Mesendoderm (in vitro differentiated cells): Measurements from ENCODE around the gene ACR.
"Not testable (repeated sequence)": the region's sequence is repeated elsewhere in the genome, so short reads cannot be mapped to it uniquely, and the experiment has no call there.

Experiments
- DNase-seq: peaks from one replicate; pipeline ENCODE4 v3.0.0; 2013
- H2AK5ac ChIP-seq: 2 replicates; pipeline ENCODE4 v1.6.1; 2013; ENCODE audit warnings: low read length, inconsistent platforms
- H2BK120ac ChIP-seq: 2 replicates; pipeline ENCODE4 v1.6.1; 2013; ENCODE audit warnings: low read depth, mild to moderate bottlenecking, low read length, moderate library complexity, mixed read lengths
- H2BK15ac ChIP-seq: replicated peaks from 2 replicates; pipeline ENCODE4 v1.6.1; 2013; ENCODE audit warnings: low read depth, mild to moderate bottlenecking, moderate library complexity
- H2BK5ac ChIP-seq: 2 replicates; pipeline ENCODE4 v1.6.1; 2013; ENCODE audit warnings: low read length, inconsistent platforms
- H3K18ac ChIP-seq: 2 replicates; pipeline ENCODE4 v1.6.1; 2013; ENCODE audit warnings: mild to moderate bottlenecking, low read length, mixed read lengths
- H3K23ac ChIP-seq: one replicate; pipeline ENCODE4 v1.6.1; 2013; ENCODE audit warnings: low read length
- H3K27ac ChIP-seq: 2 replicates; pipeline ENCODE4 v1.5.1; 2013; ENCODE audit warnings: low read depth, mild to moderate bottlenecking, inconsistent platforms, low read length, moderate library complexity
- H3K27me3 ChIP-seq: 2 replicates; pipeline ENCODE4 v1.6.1; 2013; ENCODE audit warnings: low read length, control low read depth, mild to moderate bottlenecking, inconsistent platforms; ENCODE audit not compliant: insufficient read depth, poor library complexity
- H3K36me3 ChIP-seq: 2 replicates; pipeline ENCODE4 v1.6.1; 2013; ENCODE audit warnings: low read length, inconsistent platforms; ENCODE audit not compliant: control insufficient read depth, insufficient read depth
- H3K4ac ChIP-seq: one replicate; pipeline ENCODE4 v1.6.1; 2013; ENCODE audit warnings: low read depth, mild to moderate bottlenecking, low read length, moderate library complexity
- H3K4me1 ChIP-seq: 2 replicates; pipeline ENCODE4 v1.6.1; 2013; ENCODE audit warnings: low read depth, low read length, inconsistent platforms; ENCODE audit not compliant: control insufficient read depth
- H3K4me2 ChIP-seq: 2 replicates; pipeline ENCODE4 v1.6.1; 2013; ENCODE audit warnings: low read length
- H3K4me3 ChIP-seq: 2 replicates; pipeline ENCODE4 v1.5.1; 2013; ENCODE audit warnings: mild to moderate bottlenecking, low read length
- H3K56ac ChIP-seq: one replicate; pipeline ENCODE4 v1.6.1; 2013; ENCODE audit warnings: low read length
- H3K79me1 ChIP-seq: 2 replicates; pipeline ENCODE4 v1.6.1; 2013; ENCODE audit warnings: low read length, inconsistent platforms
- H3K79me2 ChIP-seq: 2 replicates; pipeline ENCODE4 v1.6.1; 2013; ENCODE audit warnings: mild to moderate bottlenecking, low read length; ENCODE audit not compliant: control insufficient read depth, insufficient read depth
- H3K9ac ChIP-seq: 2 replicates; pipeline ENCODE4 v1.6.1; 2013; ENCODE audit warnings: low read length, inconsistent platforms
- H4K5ac ChIP-seq: one replicate; pipeline ENCODE4 v1.6.1; 2013; ENCODE audit warnings: low read length
- H4K8ac ChIP-seq: one replicate; pipeline ENCODE4 v1.6.1; 2013; ENCODE audit warnings: low read depth, mild to moderate bottlenecking, control low read depth, low read length, moderate library complexity
- WGBS: extraction: QIAGEN DNeasy Blood & Tissue Kit; methylation state at CpG from one replicate; pipeline ENCODE4 v1.1.7; 2013; ENCODE audit warnings: low lambda C conversion rate, missing lambda C conversion rate; ENCODE audit not compliant: insufficient coverage; ENCODE audit errors: extremely low coverage; 5-methylcytosine and 5-hydroxymethylcytosine counted together

The ACR gene

DNA sequence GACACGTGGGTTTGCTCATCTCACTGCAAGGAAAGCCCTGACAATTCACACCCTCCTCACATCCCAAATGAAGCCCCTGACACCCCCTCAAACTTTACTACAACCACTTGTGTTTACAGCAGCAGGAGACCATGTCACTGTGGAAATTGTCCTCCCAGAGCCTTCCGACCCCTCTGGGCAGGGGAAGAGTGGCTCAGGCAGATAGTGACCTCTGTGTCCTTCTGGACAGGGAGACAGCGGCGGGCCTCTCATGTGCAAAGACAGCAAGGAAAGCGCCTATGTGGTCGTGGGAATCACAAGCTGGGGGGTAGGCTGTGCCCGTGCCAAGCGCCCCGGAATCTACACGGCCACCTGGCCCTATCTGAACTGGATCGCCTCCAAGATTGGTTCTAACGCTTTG is 6.4 kb downstream of the ACR start:
- H3K4me1 ChIP-seq, H2BK5ac ChIP-seq, H3K18ac ChIP-seq, H4K8ac ChIP-seq, H2BK15ac ChIP-seq, H3K23ac ChIP-seq, H3K79me2 ChIP-seq, DNase-seq, H3K27ac ChIP-seq, H3K27me3 ChIP-seq, H3K4ac ChIP-seq, H3K56ac ChIP-seq, H2BK120ac ChIP-seq, H3K4me2 ChIP-seq, H2AK5ac ChIP-seq, H3K79me1 ChIP-seq, H3K4me3 ChIP-seq, H4K5ac ChIP-seq, H3K36me3 ChIP-seq, H3K9ac ChIP-seq: not testable (repeated sequence)
- no CpG with 5 or more reads among the region's 12 CpGs for WGBS

DNA sequence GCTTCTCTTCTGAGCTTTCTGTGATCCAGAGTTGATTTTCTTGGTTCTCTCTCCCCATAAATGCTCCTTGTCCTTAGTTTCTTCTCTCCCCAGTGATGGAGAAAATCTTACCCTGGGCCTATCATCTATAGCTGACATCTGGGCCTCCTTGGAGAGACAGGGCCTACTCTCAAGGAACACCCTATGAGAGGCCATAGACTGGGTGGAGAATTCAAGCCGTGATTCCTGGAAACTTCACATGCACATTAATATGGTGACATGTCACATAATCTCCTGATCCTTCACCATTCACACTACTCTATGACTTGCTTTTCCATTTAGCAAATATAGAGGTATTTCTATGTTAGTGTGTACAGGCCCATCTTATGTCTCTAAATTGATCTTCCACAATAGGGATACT is 9.5 kb downstream of the ACR start:
- not testable (repeated sequence) for H3K79me1 ChIP-seq, H3K4ac ChIP-seq, H4K8ac ChIP-seq, H3K4me3 ChIP-seq, H3K23ac ChIP-seq, H2BK5ac ChIP-seq, H3K9ac ChIP-seq, H3K79me2 ChIP-seq, H3K27me3 ChIP-seq, H3K18ac ChIP-seq, H3K27ac ChIP-seq, H3K56ac ChIP-seq, DNase-seq, H2BK120ac ChIP-seq, H3K36me3 ChIP-seq, H4K5ac ChIP-seq, H3K4me1 ChIP-seq, H3K4me2 ChIP-seq, H2AK5ac ChIP-seq, H2BK15ac ChIP-seq
- WGBS = no CpG with 5 or more reads among the region's 1 CpG

DNA sequence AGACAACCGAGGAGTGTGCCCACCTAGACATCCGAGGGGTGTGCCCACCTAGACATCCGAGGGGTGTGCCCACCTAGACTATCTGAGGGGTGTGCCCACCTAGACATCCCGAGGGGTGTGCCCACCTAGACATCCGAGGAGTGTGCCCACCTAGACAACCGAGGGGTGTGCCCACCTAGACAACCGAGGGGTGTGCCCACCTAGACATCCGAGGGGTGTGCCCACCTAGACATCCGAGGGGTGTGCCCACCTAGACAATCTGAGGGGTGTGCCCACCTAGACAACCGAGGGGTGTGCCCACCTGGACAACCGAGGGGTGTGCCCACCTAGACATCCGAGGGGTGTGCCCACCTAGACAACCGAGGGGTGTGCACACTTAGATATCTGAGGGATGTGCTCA is 10.6 kb downstream of the ACR start:
- not testable (repeated sequence) for H2BK15ac ChIP-seq, H4K5ac ChIP-seq, H3K27ac ChIP-seq, H3K4ac ChIP-seq, H3K23ac ChIP-seq, H2BK120ac ChIP-seq, H3K9ac ChIP-seq, H3K36me3 ChIP-seq, DNase-seq, H3K4me2 ChIP-seq, H4K8ac ChIP-seq, H3K56ac ChIP-seq, H3K4me1 ChIP-seq, H2BK5ac ChIP-seq, H3K79me1 ChIP-seq, H3K79me2 ChIP-seq, H3K4me3 ChIP-seq, H2AK5ac ChIP-seq, H3K27me3 ChIP-seq, H3K18ac ChIP-seq
- WGBS = no CpG with 5 or more reads among the region's 13 CpGs

DNA sequence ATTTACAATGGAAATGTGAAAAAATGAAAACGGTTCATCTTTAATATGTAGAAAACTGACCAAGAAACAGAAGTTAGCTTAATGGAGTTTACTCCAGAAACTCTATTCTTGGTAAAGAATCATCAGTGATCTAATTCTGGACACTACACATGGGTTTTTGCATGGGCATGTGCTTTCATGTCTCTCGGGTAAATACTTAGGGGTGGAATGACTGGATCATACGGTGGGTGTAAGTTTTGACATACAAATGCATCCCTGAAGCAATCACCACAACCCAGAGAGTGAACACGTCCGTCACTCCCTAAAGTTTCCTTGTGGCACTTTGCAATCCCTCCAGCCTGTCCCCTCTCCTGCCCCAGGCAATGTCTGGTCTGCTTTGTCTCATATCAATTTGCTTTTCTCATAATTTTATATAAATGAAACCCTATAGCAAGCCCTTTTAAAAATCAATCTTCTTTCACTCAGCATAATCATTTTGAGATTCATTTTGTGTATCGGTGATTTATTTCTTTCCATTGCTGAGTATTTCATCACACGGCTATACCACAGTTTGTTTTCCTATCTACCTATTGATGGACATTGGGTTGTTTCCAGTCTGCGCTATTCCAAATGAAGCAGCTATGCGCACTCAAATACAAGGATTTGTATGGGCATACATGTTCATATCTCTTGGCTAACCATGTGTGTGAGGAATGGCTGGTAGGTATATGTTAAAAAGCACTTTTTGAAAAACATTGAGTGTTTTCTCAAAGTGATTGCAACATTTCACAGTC is 11.5 kb downstream of the ACR start:
- not testable (repeated sequence) for H3K18ac ChIP-seq, H2BK120ac ChIP-seq, H4K5ac ChIP-seq, H3K27me3 ChIP-seq, H3K4me3 ChIP-seq, DNase-seq, H2BK5ac ChIP-seq, H3K27ac ChIP-seq, H2BK15ac ChIP-seq, H3K9ac ChIP-seq, H4K8ac ChIP-seq, H3K4ac ChIP-seq, H3K4me2 ChIP-seq, H3K4me1 ChIP-seq, H2AK5ac ChIP-seq, H3K79me2 ChIP-seq, H3K23ac ChIP-seq, H3K79me1 ChIP-seq, H3K56ac ChIP-seq, H3K36me3 ChIP-seq
- no CpG with 5 or more reads among the region's 9 CpGs for WGBS

DNA sequence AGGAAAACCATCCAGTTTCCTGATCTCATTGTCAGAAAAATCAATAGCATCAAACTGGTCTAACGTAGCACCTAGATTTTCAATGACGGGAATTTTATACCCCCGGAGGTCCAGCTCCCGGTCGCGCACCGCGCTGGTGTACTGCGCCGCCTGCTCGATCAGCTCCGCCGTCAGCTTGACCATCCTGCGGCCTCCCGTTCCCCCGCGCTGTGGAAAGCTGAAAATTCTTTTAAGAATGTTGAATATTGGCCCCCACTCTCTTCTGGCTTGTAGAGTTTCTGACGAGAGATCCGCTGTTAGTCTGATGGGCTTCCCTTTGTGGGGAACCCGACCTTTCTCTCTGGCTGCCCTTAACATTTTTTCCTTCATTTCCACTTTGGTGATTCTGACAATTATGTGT is 17.2 kb downstream of the ACR start:
- not testable (repeated sequence) for H4K5ac ChIP-seq, H3K4ac ChIP-seq, H2BK5ac ChIP-seq, H3K9ac ChIP-seq, H3K27ac ChIP-seq, H3K4me1 ChIP-seq, H3K4me2 ChIP-seq, H3K79me1 ChIP-seq, H2BK15ac ChIP-seq, H4K8ac ChIP-seq, H3K23ac ChIP-seq, H3K4me3 ChIP-seq, H3K56ac ChIP-seq, H2BK120ac ChIP-seq, H3K18ac ChIP-seq, H3K27me3 ChIP-seq, H2AK5ac ChIP-seq, DNase-seq, H3K36me3 ChIP-seq, H3K79me2 ChIP-seq
- WGBS = no CpG with 5 or more reads among the region's 20 CpGs

DNA sequence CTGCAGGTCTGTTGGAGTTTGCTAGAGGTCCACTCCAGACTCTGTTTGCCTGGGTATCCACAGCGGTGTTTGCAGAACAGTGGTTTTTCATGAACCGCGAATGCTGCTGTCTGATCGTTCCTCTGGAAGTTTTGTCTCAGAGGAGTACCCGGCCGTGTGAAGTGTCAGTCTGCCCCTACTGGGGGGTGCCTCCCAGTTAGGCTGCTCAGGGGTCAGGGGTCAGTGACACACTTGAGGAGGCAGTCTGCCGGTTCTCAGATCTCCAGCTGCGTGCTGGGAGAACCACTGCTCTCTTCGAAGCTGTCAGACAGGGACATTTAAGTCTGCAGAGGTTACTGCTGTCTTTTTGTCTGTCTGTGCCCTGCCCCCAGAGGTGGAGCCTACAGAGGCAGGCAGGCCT is 18.4 kb downstream of the ACR start:
- H3K4me3 ChIP-seq, H3K9ac ChIP-seq: not testable (repeated sequence)

More for the DNA sequence above, 18.4 kb downstream of the ACR start:
- H3K4ac ChIP-seq, H2BK5ac ChIP-seq, H3K79me1 ChIP-seq, H3K18ac ChIP-seq, H3K4me1 ChIP-seq, H3K27ac ChIP-seq, H3K56ac ChIP-seq, H3K36me3 ChIP-seq, DNase-seq, H3K23ac ChIP-seq, H2BK120ac ChIP-seq, H3K79me2 ChIP-seq, H4K8ac ChIP-seq, H2BK15ac ChIP-seq, H4K5ac ChIP-seq, H2AK5ac ChIP-seq, H3K27me3 ChIP-seq, H3K4me2 ChIP-seq: not testable (repeated sequence)
- no CpG with 5 or more reads among the region's 9 CpGs for WGBS
